LNCAP (cell line): ENCODE results near the gene COPS7A.
A peak's percentile ranks its signal among the peaks of the same experiment; 100 is the strongest.

Source experiments
- CTCF ChIP-seq: fragments of 450-650 bp; IDR thresholded peaks from 2 replicates; pipeline ENCODE4 v1.5.1; 2017; ENCODE audit warnings: mild to moderate bottlenecking

The COPS7A gene

GRCh38 chr12:6759741-6760140 is 35.9 kb downstream of the COPS7A start:
- no peak for TF ChIP-seq CTCF

- no peak for TF ChIP-seq CTCF
These were observed 39.5 kb downstream of the COPS7A start for GRCh38 chr12:6763380-6763779.

- no peak for TF ChIP-seq CTCF
These were observed 40.4 kb downstream of the COPS7A start for GRCh38 chr12:6764011-6764828.

- no peak for TF ChIP-seq CTCF
These were observed 41.3 kb downstream of the COPS7A start for GRCh38 chr12:6765048-6765633.

- TF ChIP-seq CTCF = no peak
These were observed 42.1 kb downstream of the COPS7A start, which contains the start of gene PTMS for GRCh38 chr12:6765634-6766581. Gene PTMS (plus strand): TSS chr12:6766363. CDS start chr12:6766706, 343 bp downstream.

- peak; percentile 84 for TF ChIP-seq CTCF
These were observed 43.0 kb downstream of the COPS7A start for GRCh38 chr12:6766651-6767349.
